Neuronal stem cell (in vitro differentiated cells): ENCODE measurements around the gene FAM229B. TPM values are rescaled to one million over a fixed set of nuclear protein-coding genes. Genes with fewer than 3 reads are reported as not detected.
A peak's percentile ranks its signal among the peaks of the same experiment; 100 is the strongest.

Source experiments
- DNase-seq: peaks from one replicate; pipeline ENCODE4 v3.0.0-alpha.2; 2013; ENCODE audit warnings: low spot score
- H2AFZ ChIP-seq: one replicate; pipeline ENCODE4 v1.6.1; 2013; ENCODE audit warnings: mild to moderate bottlenecking, low read length, inconsistent platforms
- H2AK5ac ChIP-seq: 2 replicates; pipeline ENCODE4 v1.6.1; 2013; ENCODE audit warnings: low read depth, mild to moderate bottlenecking, inconsistent platforms, low read length, moderate library complexity, mixed read lengths
- H2BK120ac ChIP-seq: 2 replicates; pipeline ENCODE4 v1.6.1; 2013; ENCODE audit warnings: low read depth, mild to moderate bottlenecking, inconsistent platforms, low read length, moderate library complexity, mixed read lengths
- H2BK12ac ChIP-seq: one replicate; pipeline ENCODE4 v1.6.1; 2013; ENCODE audit warnings: low read length, inconsistent platforms
- H2BK15ac ChIP-seq: 2 replicates; pipeline ENCODE4 v1.6.1; 2013; ENCODE audit warnings: mild to moderate bottlenecking, low read length, inconsistent platforms, mixed read lengths
- H2BK5ac ChIP-seq: one replicate; pipeline ENCODE4 v1.6.1; 2013; ENCODE audit warnings: inconsistent platforms, mild to moderate bottlenecking, low read length, moderate library complexity
- H3K14ac ChIP-seq: one replicate; pipeline ENCODE4 v1.6.1; 2013; ENCODE audit warnings: low read length, inconsistent platforms
- H3K18ac ChIP-seq: 2 replicates; pipeline ENCODE4 v1.6.1; 2013; ENCODE audit warnings: low read length, inconsistent platforms
- H3K23ac ChIP-seq: 2 replicates; pipeline ENCODE4 v1.6.1; 2013; ENCODE audit warnings: low read depth, mild to moderate bottlenecking, mixed read lengths, low read length, inconsistent platforms; ENCODE audit not compliant: poor library complexity
- H3K27ac ChIP-seq: replicated peaks from 3 replicates; pipeline ENCODE4 v1.5.1; 2013; ENCODE audit warnings: low read length, inconsistent platforms
- H3K27me3 ChIP-seq, 3 experiments: 2 replicates each; pipeline ENCODE4 v1.6.1; 2013; ENCODE audit warnings: low read length in 3 of 3, mild to moderate bottlenecking in 2 of 3, inconsistent platforms in 1 of 3, low read depth in 1 of 3, mixed read lengths in 1 of 3, moderate library complexity in 1 of 3; ENCODE audit not compliant: control insufficient read depth in 3 of 3, insufficient read depth in 3 of 3
- H3K36me3 ChIP-seq, 2 donors: replicated peaks in 1 of 2; 2 replicates each; pipeline ENCODE4 v1.6.1; 2013; ENCODE audit warnings: low read length in 2 of 2; ENCODE audit not compliant: control insufficient read depth in 2 of 2, insufficient read depth in 2 of 2
- H3K4ac ChIP-seq: 2 replicates; pipeline ENCODE4 v1.6.1; 2013; ENCODE audit warnings: inconsistent platforms, mild to moderate bottlenecking, low read length, moderate library complexity
- H3K4me1 ChIP-seq, 2 donors: 1 replicate in 1 of 2; 2 replicates in 1 of 2; pipeline ENCODE4 v1.6.1; 2013; ENCODE audit warnings: low read length in 2 of 2, low read depth in 1 of 2; ENCODE audit not compliant: control insufficient read depth in 2 of 2, insufficient read depth in 1 of 2
- H3K4me2 ChIP-seq: one replicate; pipeline ENCODE4 v1.6.1; 2013; ENCODE audit warnings: mild to moderate bottlenecking, low read length, inconsistent platforms; ENCODE audit not compliant: insufficient read depth, poor library complexity, severe bottlenecking
- H3K4me3 ChIP-seq, 2 donors: 2 replicates each; pipeline ENCODE4 v1.5.1; 2013; ENCODE audit warnings: low read length in 2 of 2, mild to moderate bottlenecking in 2 of 2, inconsistent platforms in 1 of 2, moderate library complexity in 1 of 2
- H3K79me1 ChIP-seq: one replicate; pipeline ENCODE4 v1.6.1; 2013; ENCODE audit warnings: low read depth, mild to moderate bottlenecking, inconsistent platforms, low read length, moderate library complexity
- H3K9ac ChIP-seq: one replicate; pipeline ENCODE4 v1.6.1; 2013; ENCODE audit warnings: mild to moderate bottlenecking, low read depth, low read length, inconsistent platforms; ENCODE audit not compliant: poor library complexity
- H3K9me3 ChIP-seq, 2 donors: replicated peaks in 1 of 2; 2 replicates each; pipeline versions ENCODE3 to v1.6.1; 2013; ENCODE audit warnings: low read length in 2 of 2, mild to moderate bottlenecking in 2 of 2, inconsistent platforms in 1 of 2, low read depth in 1 of 2, mixed read lengths in 1 of 2, moderate library complexity in 1 of 2; ENCODE audit not compliant: control insufficient read depth in 2 of 2, insufficient read depth in 1 of 2
- H4K8ac ChIP-seq: one replicate; pipeline ENCODE4 v1.6.1; 2013; ENCODE audit warnings: low read depth, mild to moderate bottlenecking, inconsistent platforms, low read length, moderate library complexity
- H4K91ac ChIP-seq: one replicate; pipeline ENCODE4 v1.6.1; 2013; ENCODE audit warnings: low read length, low read depth, mild to moderate bottlenecking, inconsistent platforms; ENCODE audit not compliant: poor library complexity
- WGBS, 2 donors: extraction: QIAGEN DNeasy Blood & Tissue Kit; methylation state at CpG; one replicate each; pipeline ENCODE4 v1.1.7; 2013; ENCODE audit warnings: missing lambda C conversion rate in 2 of 2, mixed read lengths in 1 of 2; ENCODE audit not compliant: insufficient read length in 2 of 2, insufficient replicate concordance in 1 of 2; ENCODE audit errors: extremely low coverage in 2 of 2; 5-methylcytosine and 5-hydroxymethylcytosine counted together
- polyA plus RNA-seq, 2 experiments: library from polyadenylated mRNA; stranded (reverse); fragments of 200-250 nt; gene quantifications; one replicate each; pipeline ENCODE4 v1.2.3, GENCODE V29; 2013

The FAM229B gene, protein sequence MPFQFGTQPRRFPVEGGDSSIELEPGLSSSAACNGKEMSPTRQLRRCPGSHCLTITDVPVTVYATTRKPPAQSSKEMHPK
- 49.5 TPM for polyA plus RNA-seq (2013, experiment 1 of 2)
- polyA plus RNA-seq (2013, experiment 2 of 2): 50.6 TPM

GRCh38 chr6:112087136-112087911 is at the start of gene FAM229B, which contains the start of gene TUBE1:
Gene FAM229B (plus strand): TSS chr6:112087591. CDS start chr6:112099284, 11,693 bp downstream.
Gene TUBE1 (minus strand): TSS chr6:112087482. CDS start chr6:112087434, 48 bp downstream.
- peak within 1 kb of the TSS; percentile 83 for H2BK5ac ChIP-seq
- peaks cover 1 to 32% of the 10 kb centered on the region in 2 donors for H3K36me3 ChIP-seq
- H3K9me3 ChIP-seq: peaks cover 0 to 5% of the 10 kb centered on the region in 2 donors
- no peak within 1 kb of the TSS for H4K91ac ChIP-seq
- H4K8ac ChIP-seq: no peak within 1 kb of the TSS
- peaks cover 0 to 2% (median 0%) of the 10 kb centered on the region in 3 experiments for H3K27me3 ChIP-seq
- peak within 1 kb of the TSS; percentile 14 for H3K23ac ChIP-seq
- peak within 1 kb of the TSS; percentile 91 for H3K9ac ChIP-seq
- H3K14ac ChIP-seq: peak within 1 kb of the TSS; percentile 67
- peak within 1 kb of the TSS; percentile 92 for H2AFZ ChIP-seq
- no CpG with 5 or more reads among the region's 60 CpGs for WGBS, 2 donors
- peaks cover 2% of the 10 kb centered on the region for H3K79me1 ChIP-seq
- peak within 1 kb of the TSS; percentile 75 for H3K4me2 ChIP-seq
- peak; percentile 90 for DNase-seq
- H2AK5ac ChIP-seq: no peak within 1 kb of the TSS
- H3K18ac ChIP-seq: peak within 1 kb of the TSS; percentile 91
- peaks cover 2 to 4% of the 10 kb centered on the region in 2 donors for H3K4me1 ChIP-seq
- peak within 1 kb of the TSS; percentile 62 for H3K27ac ChIP-seq
- H2BK15ac ChIP-seq: no peak within 1 kb of the TSS
- H2BK12ac ChIP-seq: no peak within 1 kb of the TSS
- peak within 1 kb of the TSS; percentile 75 to 90 for H3K4me3 ChIP-seq
- no peak within 1 kb of the TSS for H3K4ac ChIP-seq
- no peak within 1 kb of the TSS for H2BK120ac ChIP-seq

DNA sequence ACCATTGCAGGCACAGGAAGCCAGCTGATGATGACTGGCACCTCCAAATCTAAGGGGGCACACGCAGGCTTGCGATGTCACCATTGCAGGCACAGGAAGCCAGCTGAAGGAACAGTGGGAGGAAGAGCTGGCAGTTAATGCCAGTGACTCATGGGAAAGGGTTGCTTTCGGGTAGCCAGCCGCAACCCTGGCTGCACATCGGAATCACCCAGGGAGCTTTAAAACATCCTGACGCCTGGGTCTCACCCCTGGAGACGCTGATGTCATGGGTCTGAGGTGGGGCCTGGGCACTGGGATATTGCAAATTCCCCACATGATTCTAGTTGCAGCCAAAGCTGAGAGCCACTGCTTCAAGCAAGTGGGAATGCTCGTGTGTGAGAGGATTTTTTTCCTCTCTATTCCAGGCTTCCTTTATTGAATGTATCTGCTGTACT is 49.6 kb upstream of the FAM229B start:
- Histone ChIP-seq H3K79me1 (no peaks in the 10 kb centered on the region), H2BK5ac (no peak overlapping the region), H3K18ac (no peak overlapping the region), H3K4me2 (no peak overlapping the region), H4K91ac (no peak overlapping the region), H3K4me3 (no peak overlapping the region), H2AFZ (peak overlapping the region; percentile 73), H2BK15ac (no peak overlapping the region), H2AK5ac (no peak overlapping the region), H3K27me3 (no peaks in the 10 kb centered on the region), H4K8ac (no peak overlapping the region), H3K36me3 (no peaks in the 10 kb centered on the region), H3K23ac (no peak overlapping the region), H2BK12ac (no peak overlapping the region), H3K27ac (no peak overlapping the region), H3K4ac (no peak overlapping the region), H3K14ac (no peak overlapping the region), H2BK120ac (no peak overlapping the region), H3K9ac (no peak overlapping the region), H3K9me3 (no peaks in the 10 kb centered on the region), H3K4me1 (peaks cover under 1 to 14% of the 10 kb centered on the region in 2 donors)
- no peak for DNase-seq
- no CpG with 5 or more reads among the region's 8 CpGs for WGBS, 2 donors

DNA sequence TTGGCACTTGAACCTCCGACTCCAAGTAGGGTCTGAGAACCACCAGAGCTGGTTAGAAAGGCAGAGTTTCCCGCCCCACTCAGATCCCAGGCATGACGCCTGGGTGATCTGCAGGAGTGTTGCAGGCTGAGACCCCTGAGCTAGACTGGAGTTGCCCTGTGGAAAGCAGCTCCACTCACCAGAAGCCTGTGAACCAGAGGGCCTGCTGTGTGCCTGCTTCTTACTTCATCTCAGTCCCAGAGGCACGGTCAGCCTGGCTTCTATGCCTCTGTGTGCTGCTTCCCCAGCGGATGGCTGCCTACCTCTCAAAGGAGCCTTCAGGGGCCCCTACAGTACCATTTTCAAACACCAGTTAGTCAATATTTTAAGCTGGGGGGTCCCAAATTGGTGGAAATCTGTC is 49.1 kb upstream of the FAM229B start:
- H3K79me1 ChIP-seq: no peaks in the 10 kb centered on the region
- H2BK5ac ChIP-seq: no peak overlapping the region
- no peak overlapping the region for H4K8ac ChIP-seq
- H3K14ac ChIP-seq: no peak overlapping the region
- no peak overlapping the region for H3K27ac ChIP-seq
- H2BK120ac ChIP-seq: no peak overlapping the region
- H2BK15ac ChIP-seq: no peak overlapping the region
- no peak overlapping the region for H3K4me3 ChIP-seq
- DNase-seq: no peak
- no CpG with 5 or more reads among the region's 5 CpGs for WGBS, 2 donors
- H3K4me2 ChIP-seq: no peak overlapping the region
- peaks cover 0 to 15% of the 10 kb centered on the region in 2 donors for H3K4me1 ChIP-seq
- peak overlapping the region; percentile 20 for H2AK5ac ChIP-seq
- no peaks in the 10 kb centered on the region for H3K27me3 ChIP-seq
- no peak overlapping the region for H3K18ac ChIP-seq
- H3K9me3 ChIP-seq: no peaks in the 10 kb centered on the region
- H3K23ac ChIP-seq: no peak overlapping the region
- no peak overlapping the region for H4K91ac ChIP-seq
- no peak overlapping the region for H3K4ac ChIP-seq
- H3K9ac ChIP-seq: no peak overlapping the region
- no peak overlapping the region for H2BK12ac ChIP-seq
- H3K36me3 ChIP-seq: no peaks in the 10 kb centered on the region
- peak overlapping the region; percentile 73 for H2AFZ ChIP-seq

DNA sequence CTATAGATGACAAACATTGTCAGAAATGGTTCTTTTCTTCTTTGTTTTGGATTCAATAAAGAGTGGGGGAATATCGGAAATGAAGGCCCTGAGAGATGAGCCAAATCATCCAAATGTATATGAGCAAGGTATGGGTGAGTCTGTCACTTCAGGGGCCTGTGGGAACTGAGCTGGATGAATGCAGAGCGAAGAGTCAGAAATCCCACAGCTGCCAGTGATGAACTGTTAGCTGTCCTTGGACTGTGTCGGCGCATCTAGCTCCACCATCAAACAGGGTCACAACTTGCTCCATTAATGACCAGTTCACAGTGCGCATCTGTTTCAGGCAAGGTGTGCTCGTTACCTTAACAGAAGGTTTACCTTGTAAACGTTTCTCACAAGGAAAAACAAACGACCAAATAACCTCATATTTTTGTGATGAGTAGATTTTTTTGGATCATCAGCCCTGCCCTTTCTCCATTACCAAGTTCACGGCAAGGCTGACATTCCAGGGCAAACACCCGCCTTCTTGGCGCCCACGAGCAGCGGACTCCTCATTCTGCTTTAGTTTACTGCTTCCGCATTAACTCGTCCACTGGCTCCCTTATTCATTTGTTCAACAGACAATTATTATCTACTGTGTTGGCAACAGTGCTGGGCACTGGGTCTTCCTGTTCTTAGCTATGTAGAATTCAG is 48.5 kb upstream of the FAM229B start:
- H3K9ac ChIP-seq: no peak overlapping the region
- H4K8ac ChIP-seq: no peak overlapping the region
- H2AK5ac ChIP-seq: no peak overlapping the region
- no peak overlapping the region for H2BK15ac ChIP-seq
- no CpG with 5 or more reads among the region's 15 CpGs for WGBS, 2 donors
- no peak overlapping the region for H2BK12ac ChIP-seq
- no peaks in the 10 kb centered on the region for H3K9me3 ChIP-seq
- H3K27me3 ChIP-seq: no peaks in the 10 kb centered on the region
- H3K18ac ChIP-seq: no peak overlapping the region
- no peak overlapping the region for H3K27ac ChIP-seq
- H3K4ac ChIP-seq: no peak overlapping the region
- H3K23ac ChIP-seq: no peak overlapping the region
- H3K14ac ChIP-seq: no peak overlapping the region
- peaks cover 0 to 12% of the 10 kb centered on the region in 2 donors for H3K4me1 ChIP-seq
- H4K91ac ChIP-seq: no peak overlapping the region
- H3K4me2 ChIP-seq: no peak overlapping the region
- no peaks in the 10 kb centered on the region for H3K36me3 ChIP-seq
- no peak overlapping the region for H2BK120ac ChIP-seq
- peak overlapping the region; percentile 73 for H2AFZ ChIP-seq
- H3K4me3 ChIP-seq: no peak overlapping the region
- no peak overlapping the region for H2BK5ac ChIP-seq
- DNase-seq: no peak
- no peaks in the 10 kb centered on the region for H3K79me1 ChIP-seq
